Amygdala (tissue), 56 donors: ENCODE results near the gene MPDZ.
A peak's percentile ranks its signal among the peaks of the same experiment; 100 is the strongest.

Experiments used
- DNase-seq, 56 donors: peaks; one replicate each; lab custom pipeline; 2025; lab: John Stamatoyannopoulos, UW

Gene MPDZ

GRCh38 chr9:13279284-13280141 lies at the start of gene MPDZ:
Gene MPDZ (minus strand): TSS chr9:13279692. CDS start chr9:13250315, 29,377 bp downstream.
- DNase-seq: peak in 48 of 56 donors; percentile 8 to 85 (median 48)

GRCh38 chr9:13324988-13325387 lies 45.5 kb upstream of the MPDZ start:
- peak in 1 of 56 donors; percentile 3 for DNase-seq

- DNase-seq: no peak
These were observed 43.5 kb upstream of the MPDZ start for GRCh38 chr9:13322828-13323550.

- no peak for DNase-seq
These were observed 38.5 kb upstream of the MPDZ start for GRCh38 chr9:13318027-13318426.

GRCh38 chr9:13296972-13297371 lies 17.5 kb upstream of the MPDZ start:
- DNase-seq: no peak

GRCh38 chr9:13295556-13295955 lies 16.1 kb upstream of the MPDZ start:
- DNase-seq: no peak

- DNase-seq: no peak
These were observed 13.3 kb upstream of the MPDZ start for GRCh38 chr9:13292782-13293181.

- no peak for DNase-seq
These were observed 12.7 kb upstream of the MPDZ start for GRCh38 chr9:13292158-13292557.

GRCh38 chr9:13291718-13292117 lies 12.2 kb upstream of the MPDZ start:
- DNase-seq: no peak

- DNase-seq: no peak
These were observed 4.5 kb upstream of the MPDZ start for GRCh38 chr9:13284011-13284410.

- no peak for DNase-seq
These were observed 3.5 kb upstream of the MPDZ start for GRCh38 chr9:13282998-13283397.

GRCh38 chr9:13281356-13282016 lies 2.0 kb upstream of the MPDZ start:
- no peak for DNase-seq

GRCh38 chr9:13278368-13279246 lies 885 bp downstream of the MPDZ start:
- DNase-seq: peak; percentile 15 to 86 (median 64)

GRCh38 chr9:13278023-13278367 lies 1.5 kb downstream of the MPDZ start:
- DNase-seq: no peak

- no peak for DNase-seq
These were observed 4.4 kb downstream of the MPDZ start for GRCh38 chr9:13274886-13275641.

GRCh38 chr9:13270734-13271133 lies 8.8 kb downstream of the MPDZ start:
- DNase-seq: no peak

GRCh38 chr9:13269589-13270452 lies 9.7 kb downstream of the MPDZ start:
- no peak for DNase-seq

GRCh38 chr9:13268469-13268868 lies 11.0 kb downstream of the MPDZ start:
- DNase-seq: no peak

- DNase-seq: no peak
These were observed 11.7 kb downstream of the MPDZ start for GRCh38 chr9:13267743-13268142.
